Kidney (tissue), 14 donors: ENCODE data around the gene XPO6. TPM values are rescaled to one million over a fixed set of nuclear protein-coding genes. Genes with fewer than 3 reads are reported as not detected.

ENCODE experiments used
- DNase-seq, 5 donors: peaks; one replicate each; pipeline ENCODE4 v3.0.0-alpha.2; 2013 to 2020
- FAIRE-seq: peaks from 2 replicates; lab custom pipeline; 2012; peaks lifted over from hg19 to GRCh38; lab: Jason Lieb, UNC
- H3K27ac ChIP-seq, 2 donors: one replicate each; pipeline ENCODE4 v1.7.0; 2013; ENCODE audit warnings: low read depth in 2 of 2, low read length in 2 of 2, inconsistent platforms in 1 of 2
- H3K27me3 ChIP-seq: one replicate; pipeline ENCODE4 v1.7.1; 2013; ENCODE audit warnings: low read length, inconsistent platforms; ENCODE audit not compliant: control insufficient read depth, insufficient read depth
- H3K36me3 ChIP-seq, 3 donors: one replicate each; pipeline versions ENCODE4 v1.7.0 to v1.7.1; 2013; ENCODE audit warnings: low read length in 3 of 3, control low read depth in 1 of 3, inconsistent platforms in 1 of 3; ENCODE audit not compliant: insufficient read depth in 3 of 3, control insufficient read depth in 2 of 3
- H3K4me1 ChIP-seq, 3 donors: one replicate each; pipeline versions ENCODE4 v1.7.0 to v1.7.1; 2013; ENCODE audit warnings: low read length in 3 of 3, inconsistent platforms in 1 of 3, low read depth in 1 of 3; ENCODE audit not compliant: control insufficient read depth in 2 of 3, insufficient read depth in 2 of 3
- H3K4me3 ChIP-seq, 3 donors: one replicate each; pipeline versions ENCODE4 v1.7.0 to v1.8.1; 2013; ENCODE audit warnings: low read length in 3 of 3, control low read depth in 1 of 3, inconsistent platforms in 1 of 3
- H3K9ac ChIP-seq, 3 donors: one replicate each; pipeline versions ENCODE4 v1.7.0 to v1.7.1; 2013; ENCODE audit warnings: low read length in 3 of 3, control low read depth in 1 of 3, inconsistent platforms in 1 of 3
- H3K9me3 ChIP-seq, 3 donors: one replicate each; pipeline versions ENCODE4 v1.7.0 to v1.7.1; 2013; ENCODE audit warnings: low read length in 3 of 3, control low read depth in 1 of 3, inconsistent platforms in 1 of 3; ENCODE audit not compliant: control insufficient read depth in 2 of 3, insufficient read depth in 1 of 3
- CTCF ChIP-seq: IDR thresholded peaks from 3 replicates; pipeline ENCODE4 v1.5.1; 2012; ENCODE audit warnings: mild to moderate bottlenecking, moderate library complexity, borderline replicate concordance; ENCODE audit not compliant: insufficient read depth; ENCODE audit errors: extremely low read depth
- intact Hi-C: fragments of 100-400 bp; cut with DNase I; formaldehyde crosslinking; loops from one replicate; pipeline ENCODE4 v1.11.1; 2022
- polyA plus RNA-seq: library from polyadenylated mRNA; stranded (reverse); fragments of 350-450 nt; fragmentation: Illumina TruSeq; extraction: RNeasy Lipid Tissue Mini Kit (QIAGEN cat#74804); gene quantifications from one replicate; pipeline ENCODE4 v1.2.3, GENCODE V29; 2014; ENCODE audit warnings: low read depth, low replicate concordance; ENCODE audit not compliant: insufficient read depth
- total RNA-seq: library from RNA; stranded (reverse); fragmentation: NEBNext Ultra II Directional; extraction: Animal tissue kit (Norgen Biotek cat#: 25700); gene quantifications from one replicate; pipeline ENCODE4 v1.2.1, GENCODE V29; 2021
- donor health status: control.
- donor health status: control.
- donor health status: control.
- donor health status: control.
- donor health status: control.
- donor health status: DM: yes; HTN: yes; CAD: no.
- donor health status: Normal renal cell carcinoma (clear cell type).

The XPO6 gene
- total and polyA plus RNA-seq, 2 donors from 2014 or later, result 57.2 to 98.8 TPM

- Histone ChIP-seq H3K4me1 (peaks cover 0 to 4% (median 0%) of the 10 kb centered on the region in 3 donors), H3K27ac (no peak overlapping the region), H3K4me3 (no peak overlapping the region), H3K36me3 (no peaks in the 10 kb centered on the region), H3K27me3 (no peaks in the 10 kb centered on the region), H3K9me3 (no peaks in the 10 kb centered on the region), H3K9ac (no peak overlapping the region)
- DNase-seq (peak in 1 of 5 donors; percentile 15), FAIRE-seq (no peak)
- TF ChIP-seq CTCF, result no peak
- intact Hi-C loops, result no loop called here
Observed at GRCh38 chr16:28191364-28191960, 20.3 kb downstream of the XPO6 start.

- Histone ChIP-seq H3K4me1 (peaks cover 0 to 4% (median 0%) of the 10 kb centered on the region in 3 donors), H3K9ac (no peak overlapping the region), H3K27me3 (no peaks in the 10 kb centered on the region), H3K36me3 (no peaks in the 10 kb centered on the region), H3K9me3 (no peaks in the 10 kb centered on the region), H3K4me3 (no peak overlapping the region), H3K27ac (no peak overlapping the region)
- FAIRE-seq (no peak), DNase-seq (no peak)
- intact Hi-C loops, result no loop called here
- no peak for TF ChIP-seq CTCF
Observed at GRCh38 chr16:28189245-28189644, 22.5 kb downstream of the XPO6 start.

GRCh38 chr16:28188085-28188916 is 23.5 kb downstream of the XPO6 start:
- H3K9ac ChIP-seq, result no peak overlapping the region
- no peaks in the 10 kb centered on the region for H3K36me3 ChIP-seq
- no peak for DNase-seq
- H3K27ac ChIP-seq, result peak overlapping the region in 1 of 2 donors; percentile 15
- H3K27me3 ChIP-seq, result no peaks in the 10 kb centered on the region
- H3K4me3 ChIP-seq, result no peak overlapping the region
- no peaks in the 10 kb centered on the region for H3K4me1 ChIP-seq
- no peak for TF ChIP-seq CTCF
- H3K9me3 ChIP-seq, result no peaks in the 10 kb centered on the region
- intact Hi-C loops, result no loop called here
- FAIRE-seq, result no peak
